Airway epithelial cell (primary cell): ENCODE measurements around the gene OR2AK2. TPM values are rescaled to one million over a fixed set of nuclear protein-coding genes. Genes with fewer than 3 reads are reported as not detected.

ENCODE experiments used
- total RNA-seq: library from RNA; depleted of rRNA; stranded (reverse); fragments of >200 nt; gene quantifications from 2 replicates; pipeline ENCODE4 v1.2.3, GENCODE V29; 2015

OR2AK2 gene, protein sequence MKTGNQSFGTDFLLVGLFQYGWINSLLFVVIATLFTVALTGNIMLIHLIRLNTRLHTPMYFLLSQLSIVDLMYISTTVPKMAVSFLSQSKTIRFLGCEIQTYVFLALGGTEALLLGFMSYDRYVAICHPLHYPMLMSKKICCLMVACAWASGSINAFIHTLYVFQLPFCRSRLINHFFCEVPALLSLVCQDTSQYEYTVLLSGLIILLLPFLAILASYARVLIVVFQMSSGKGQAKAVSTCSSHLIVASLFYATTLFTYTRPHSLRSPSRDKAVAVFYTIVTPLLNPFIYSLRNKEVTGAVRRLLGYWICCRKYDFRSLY
- total RNA-seq: not detected in 2 replicates

DNA sequence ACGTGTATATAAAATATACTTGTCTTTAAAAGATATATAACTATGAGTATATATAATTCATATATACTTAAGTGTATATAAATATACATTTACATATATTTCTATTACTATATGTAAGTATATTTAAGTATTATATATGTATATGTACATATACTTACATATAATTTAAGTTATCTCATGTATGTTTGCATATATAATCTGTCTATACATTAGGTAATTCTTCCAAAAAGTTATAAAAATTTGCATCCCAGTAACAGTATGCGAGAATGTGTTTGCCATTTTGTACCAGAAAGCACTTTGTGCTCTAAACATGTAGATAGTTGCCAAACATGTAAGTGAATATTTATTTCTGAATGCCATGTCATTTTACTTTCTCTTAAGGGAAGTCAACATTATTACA, at the start of gene OR2AK2:
OR2AK2 (plus strand) TSS at position 301 of the 400 bp plus-strand sequence. CDS start 144 bp downstream, outside the sequence.

DNA sequence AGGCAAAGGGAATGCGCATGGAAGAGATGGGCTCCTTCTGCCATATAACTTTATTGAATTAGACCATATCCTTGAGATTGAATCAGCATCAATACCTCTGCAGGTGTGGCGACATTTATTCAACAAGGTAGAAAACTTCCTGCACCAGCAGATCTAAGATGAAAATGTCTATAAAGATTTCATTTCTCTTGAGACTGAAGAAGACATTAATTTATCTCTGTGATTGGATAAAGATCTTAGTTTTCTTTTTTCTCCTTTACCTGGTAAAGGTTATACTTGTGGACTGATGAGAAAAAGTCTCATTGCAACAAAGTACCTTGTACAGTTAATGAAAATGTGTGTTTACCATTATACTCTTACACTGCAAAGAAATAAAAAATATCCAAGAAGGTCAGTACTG, 45.1 kb upstream of the OR2AK2 start, which contains the start of gene OR2T8:
OR2T8 (plus strand) TSS at position 301 of the 400 bp plus-strand sequence. CDS start 766 bp downstream, outside the sequence.

DNA sequence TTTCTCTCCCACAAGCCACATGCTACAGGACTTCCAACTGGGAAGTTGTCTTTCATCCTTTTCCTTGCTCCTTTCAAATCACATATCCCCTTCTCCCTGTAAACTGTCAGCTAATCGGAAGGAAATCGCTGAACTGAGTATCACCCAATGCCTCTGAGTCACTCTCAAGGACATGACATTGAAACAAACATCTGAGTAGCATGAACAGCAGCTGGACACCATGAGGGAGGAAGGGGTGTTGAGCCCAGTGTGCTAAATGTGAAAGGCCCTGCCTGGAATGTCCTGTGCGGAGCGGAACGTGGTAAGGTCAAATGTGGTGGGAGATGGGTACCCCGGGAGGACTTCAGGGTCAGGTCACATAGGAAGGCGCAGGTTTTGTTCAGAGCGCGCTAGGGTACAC, 40.2 kb upstream of the OR2AK2 start, which contains the start of gene OR2AJ1:
OR2AJ1 (plus strand) TSS at position 22 of the 400 bp plus-strand sequence. CDS start 8,880 bp downstream, outside the sequence.

DNA sequence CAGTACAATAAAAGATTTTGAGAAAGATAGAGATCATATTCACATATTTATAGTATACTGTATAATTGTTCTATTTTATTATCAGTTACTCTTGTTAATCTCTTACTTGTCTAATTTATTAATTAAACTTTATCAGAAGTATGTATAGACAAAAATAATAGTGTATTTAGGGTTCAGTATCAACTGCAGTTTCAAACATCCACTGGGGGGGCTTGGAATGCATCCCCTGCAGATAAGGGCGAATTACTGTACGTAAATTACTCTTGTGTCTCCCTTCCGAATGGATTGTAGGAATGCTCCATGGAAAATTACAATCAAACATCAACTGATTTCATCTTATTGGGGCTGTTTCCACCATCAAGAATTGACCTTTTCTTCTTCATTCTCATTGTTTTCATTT, 16.5 kb upstream of the OR2AK2 start, which contains the start of gene OR2L8:
OR2L8 (plus strand) TSS at position 301 of the 400 bp plus-strand sequence; CDS start at position 301, 0 bp downstream.

DNA sequence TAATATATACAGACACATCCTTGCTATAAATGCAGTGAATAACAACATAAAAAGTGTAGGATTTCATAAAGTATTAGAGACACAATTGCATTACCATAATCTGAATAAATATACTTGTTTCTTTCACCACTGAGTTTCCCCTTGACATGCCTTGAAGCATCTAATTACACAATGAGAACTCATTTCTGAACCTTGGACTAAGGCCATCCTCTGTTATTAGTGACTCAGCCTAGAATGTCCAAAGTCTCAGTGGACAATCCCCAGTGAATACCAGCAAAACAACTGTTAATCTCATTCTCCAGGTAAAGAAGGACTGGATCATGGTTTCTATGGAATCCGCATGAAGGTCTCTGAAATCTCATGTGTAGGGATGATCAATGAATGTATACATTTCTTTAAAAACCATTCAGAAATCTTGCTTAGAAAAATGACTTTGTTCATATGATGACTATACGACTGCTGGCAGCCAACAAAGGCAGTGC, 48.2 kb downstream of the OR2AK2 start, which contains the start of gene OR2L5:
OR2L5 (plus strand) TSS at position 432 of the 482 bp plus-strand sequence. CDS start 8,288 bp downstream, outside the sequence.

Other genes starting within 250 kb of the OR2AK2 start
- gene OR6F1, start 248.6 kb upstream of the OR2AK2 start, total RNA-seq: not detected in 2 replicates
- not detected in 2 replicates for gene OR14K1, start 226.6 kb upstream of the OR2AK2 start, total RNA-seq
- gene OR14A2, start 217.1 kb upstream of the OR2AK2 start, total RNA-seq: not detected in 2 replicates
- not detected in 2 replicates for gene OR1C1, start 204.7 kb upstream of the OR2AK2 start, total RNA-seq
- not detected in 2 replicates for gene OR14A16, start 141.1 kb upstream of the OR2AK2 start, total RNA-seq
- not detected in 2 replicates for gene OR11L1, start 123.3 kb upstream of the OR2AK2 start, total RNA-seq
- 0.07 TPM in 1 of 2 replicates, not detected in the other for gene TRIM58, start 108.0 kb upstream of the OR2AK2 start, total RNA-seq
- gene OR2W3, start 69.6 kb upstream of the OR2AK2 start, total RNA-seq: not detected in 2 replicates
- gene OR2T8, start 45.0 kb upstream of the OR2AK2 start, total RNA-seq: not detected in 2 replicates
- gene OR2AJ1, start 40.3 kb upstream of the OR2AK2 start, total RNA-seq: not detected in 2 replicates
- gene OR2L8, start 16.4 kb upstream of the OR2AK2 start, total RNA-seq: not detected in 2 replicates
- not detected in 2 replicates for gene OR2L5, start 48.4 kb downstream of the OR2AK2 start, total RNA-seq
- gene OR2L2, start 64.8 kb downstream of the OR2AK2 start, total RNA-seq: not detected in 2 replicates
- not detected in 2 replicates for gene OR2L3, start 81.6 kb downstream of the OR2AK2 start, total RNA-seq
- gene OR2L13, start 130.0 kb downstream of the OR2AK2 start, total RNA-seq: not detected in 2 replicates
- not detected in 2 replicates for gene OR2M5, start 179.9 kb downstream of the OR2AK2 start, total RNA-seq
- gene OR2M2, start 209.6 kb downstream of the OR2AK2 start, total RNA-seq: not detected in 2 replicates
- gene OR2M3, start 232.0 kb downstream of the OR2AK2 start, total RNA-seq: not detected in 2 replicates